ENCODE data around the gene KCNG2.

DNA sequence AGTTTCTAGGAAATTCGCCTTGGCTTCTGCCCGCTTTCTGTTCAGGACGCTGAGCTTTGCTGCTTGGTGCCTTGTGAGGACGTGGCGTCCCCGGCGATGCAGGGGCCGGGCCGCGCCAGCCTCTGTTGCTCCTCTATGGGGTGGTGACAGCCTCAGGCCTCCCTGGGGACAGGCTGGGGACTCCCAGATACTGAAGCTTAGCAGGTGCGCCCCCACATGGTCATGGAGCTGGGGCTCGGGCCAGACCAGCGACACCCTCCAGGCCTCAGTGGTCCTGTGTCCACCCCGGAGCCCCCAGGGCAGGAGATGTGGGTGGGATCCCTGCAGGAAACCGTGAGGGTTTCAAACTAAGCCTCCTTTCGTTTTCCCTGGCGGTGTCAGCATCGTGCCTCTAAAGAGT, 29.2 kb downstream of the KCNG2 start:
- TF ChIP-seq, protein P1, sequence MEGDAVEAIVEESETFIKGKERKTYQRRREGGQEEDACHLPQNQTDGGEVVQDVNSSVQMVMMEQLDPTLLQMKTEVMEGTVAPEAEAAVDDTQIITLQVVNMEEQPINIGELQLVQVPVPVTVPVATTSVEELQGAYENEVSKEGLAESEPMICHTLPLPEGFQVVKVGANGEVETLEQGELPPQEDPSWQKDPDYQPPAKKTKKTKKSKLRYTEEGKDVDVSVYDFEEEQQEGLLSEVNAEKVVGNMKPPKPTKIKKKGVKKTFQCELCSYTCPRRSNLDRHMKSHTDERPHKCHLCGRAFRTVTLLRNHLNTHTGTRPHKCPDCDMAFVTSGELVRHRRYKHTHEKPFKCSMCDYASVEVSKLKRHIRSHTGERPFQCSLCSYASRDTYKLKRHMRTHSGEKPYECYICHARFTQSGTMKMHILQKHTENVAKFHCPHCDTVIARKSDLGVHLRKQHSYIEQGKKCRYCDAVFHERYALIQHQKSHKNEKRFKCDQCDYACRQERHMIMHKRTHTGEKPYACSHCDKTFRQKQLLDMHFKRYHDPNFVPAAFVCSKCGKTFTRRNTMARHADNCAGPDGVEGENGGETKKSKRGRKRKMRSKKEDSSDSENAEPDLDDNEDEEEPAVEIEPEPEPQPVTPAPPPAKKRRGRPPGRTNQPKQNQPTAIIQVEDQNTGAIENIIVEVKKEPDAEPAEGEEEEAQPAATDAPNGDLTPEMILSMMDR (IDR thresholded peaks at IDR 0.05), result no peak
- TF ChIP-seq POLR2A (IDR thresholded peaks at IDR 0.05), result no peak

Data from tibial nerve (tissue), 3 donors.